GM12801 (cell line): ENCODE data around the gene TUT7.

ENCODE experiments used
- TF ChIP-seq, protein P1 (sequence below): IDR thresholded peaks from one replicate; pipeline ENCODE4 v1.5.1; 2011; ENCODE audit warnings: control low read depth; ENCODE audit not compliant: insufficient read length; ENCODE audit errors: extremely low read depth

The TUT7 gene

DNA sequence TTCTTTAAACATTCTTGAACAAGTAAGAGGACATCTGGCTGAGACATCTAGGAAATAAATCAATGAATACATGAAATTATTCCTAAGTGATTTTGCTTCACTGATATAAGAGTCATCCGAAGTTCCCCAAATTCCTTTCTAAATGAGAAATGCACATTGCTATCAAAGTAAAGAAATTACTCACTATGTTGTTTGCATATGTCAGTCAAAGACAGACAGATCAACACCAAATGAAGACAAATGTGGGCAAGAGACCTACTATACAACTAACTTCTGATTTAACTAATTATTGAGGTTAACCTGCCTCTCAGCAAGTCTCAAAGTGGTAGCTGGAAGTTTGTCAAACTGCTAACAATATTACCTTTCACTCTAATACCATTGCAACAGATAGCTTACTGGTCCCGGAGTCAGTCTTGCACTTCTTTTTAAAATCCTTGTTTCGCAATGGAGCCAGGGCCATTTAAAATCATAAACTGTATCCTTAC, 13.2 kb downstream of the TUT7 start:
- TF ChIP-seq, protein P1, sequence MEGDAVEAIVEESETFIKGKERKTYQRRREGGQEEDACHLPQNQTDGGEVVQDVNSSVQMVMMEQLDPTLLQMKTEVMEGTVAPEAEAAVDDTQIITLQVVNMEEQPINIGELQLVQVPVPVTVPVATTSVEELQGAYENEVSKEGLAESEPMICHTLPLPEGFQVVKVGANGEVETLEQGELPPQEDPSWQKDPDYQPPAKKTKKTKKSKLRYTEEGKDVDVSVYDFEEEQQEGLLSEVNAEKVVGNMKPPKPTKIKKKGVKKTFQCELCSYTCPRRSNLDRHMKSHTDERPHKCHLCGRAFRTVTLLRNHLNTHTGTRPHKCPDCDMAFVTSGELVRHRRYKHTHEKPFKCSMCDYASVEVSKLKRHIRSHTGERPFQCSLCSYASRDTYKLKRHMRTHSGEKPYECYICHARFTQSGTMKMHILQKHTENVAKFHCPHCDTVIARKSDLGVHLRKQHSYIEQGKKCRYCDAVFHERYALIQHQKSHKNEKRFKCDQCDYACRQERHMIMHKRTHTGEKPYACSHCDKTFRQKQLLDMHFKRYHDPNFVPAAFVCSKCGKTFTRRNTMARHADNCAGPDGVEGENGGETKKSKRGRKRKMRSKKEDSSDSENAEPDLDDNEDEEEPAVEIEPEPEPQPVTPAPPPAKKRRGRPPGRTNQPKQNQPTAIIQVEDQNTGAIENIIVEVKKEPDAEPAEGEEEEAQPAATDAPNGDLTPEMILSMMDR: no peak

DNA sequence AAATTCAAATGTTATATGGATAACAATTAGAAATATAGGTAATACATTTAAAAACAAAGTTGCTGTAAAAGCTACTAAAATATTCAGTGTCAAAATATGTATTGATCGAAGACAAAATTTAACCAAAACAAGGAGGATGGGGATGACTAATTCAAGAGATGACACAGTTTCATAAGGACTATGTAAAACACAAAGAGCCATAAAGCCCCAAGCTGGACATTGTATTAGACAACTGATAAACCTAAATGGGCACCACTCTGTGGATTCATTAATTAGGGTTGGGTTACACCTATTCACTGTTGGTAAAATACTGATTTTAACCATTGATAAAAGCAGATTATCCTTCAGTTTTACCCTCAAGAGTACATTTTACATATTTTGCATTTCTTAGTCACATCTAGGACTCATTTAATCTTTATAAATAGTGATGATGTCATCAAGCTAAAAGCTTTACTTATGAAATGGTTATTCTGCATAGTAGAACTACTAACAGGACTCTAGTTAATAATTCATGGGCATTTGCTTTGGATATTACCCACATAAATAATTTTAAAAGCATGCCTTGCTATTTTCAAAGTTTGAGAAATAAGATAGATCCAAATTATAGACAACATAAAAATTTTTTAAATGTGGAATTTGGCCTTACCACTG, 13.7 kb downstream of the TUT7 start:
- TF ChIP-seq, protein P1: no peak

DNA sequence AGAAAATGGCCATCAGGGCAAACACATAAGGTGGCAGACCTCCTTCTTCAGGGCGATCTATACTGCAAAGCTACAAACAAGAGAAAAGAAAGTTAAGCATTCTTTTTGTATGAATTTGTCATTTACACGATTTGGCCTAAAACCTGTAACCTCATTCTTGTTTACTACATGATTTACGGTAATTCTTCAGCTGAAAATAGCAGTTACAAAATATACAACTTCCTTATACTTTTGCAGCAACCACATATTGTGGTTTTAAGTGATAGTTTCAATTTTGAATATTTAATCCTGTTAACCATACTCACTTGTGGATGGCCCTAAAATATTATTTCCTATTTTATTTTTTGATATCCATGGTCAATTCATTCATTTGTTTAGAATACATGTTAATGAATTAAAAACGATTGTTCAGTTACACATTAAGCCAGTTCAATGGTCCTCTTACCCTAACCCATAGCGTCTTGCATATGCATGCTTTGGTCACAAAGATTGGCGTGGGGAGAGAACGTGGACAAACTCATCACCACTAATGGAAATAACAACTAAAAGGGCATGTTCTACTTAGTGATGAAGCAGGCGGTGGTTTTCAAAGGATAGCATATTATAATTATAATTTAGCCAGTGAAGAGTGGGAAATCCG, 16.6 kb downstream of the TUT7 start:
- TF ChIP-seq, protein P1: no peak

DNA sequence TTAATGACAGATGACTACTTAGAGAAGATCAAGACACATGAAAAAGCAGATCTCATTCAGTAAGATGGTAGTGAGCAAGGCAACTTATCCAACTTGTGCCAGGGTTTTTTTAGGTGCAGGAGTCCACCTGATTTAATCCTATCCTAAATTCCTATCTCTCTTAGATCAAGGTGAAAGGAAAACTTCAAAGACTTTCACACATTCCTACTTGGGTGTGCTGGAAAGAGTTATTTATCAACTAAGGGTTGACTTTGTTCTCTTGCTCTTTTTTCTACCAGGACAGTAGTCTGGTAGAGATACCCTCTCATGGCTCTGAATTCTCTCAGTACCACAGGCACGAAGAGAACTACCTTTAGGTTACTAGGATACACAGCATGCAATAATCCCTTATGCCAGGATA, 18.2 kb downstream of the TUT7 start:
- TF ChIP-seq, protein P1: no peak

DNA sequence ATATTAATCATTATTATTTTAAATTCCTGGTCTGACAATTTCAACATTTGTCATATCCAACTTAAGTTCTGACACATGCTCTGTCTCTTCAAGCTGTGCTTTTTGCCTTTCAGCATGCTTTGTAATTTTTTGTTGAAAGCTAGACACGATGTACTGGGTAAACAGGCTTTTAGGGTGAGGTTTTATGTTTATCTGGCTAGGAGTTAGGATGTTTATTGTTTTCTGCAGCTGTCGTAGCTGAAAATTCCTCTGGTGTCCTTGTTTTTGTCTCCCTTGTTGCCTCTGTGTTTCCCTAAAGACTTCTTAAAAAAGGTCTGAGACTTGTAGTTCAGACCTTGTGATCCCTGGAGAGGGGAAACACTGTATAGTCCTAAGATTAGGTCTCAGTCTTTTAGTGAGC, 20.6 kb downstream of the TUT7 start:
- TF ChIP-seq, protein P1: no peak

DNA sequence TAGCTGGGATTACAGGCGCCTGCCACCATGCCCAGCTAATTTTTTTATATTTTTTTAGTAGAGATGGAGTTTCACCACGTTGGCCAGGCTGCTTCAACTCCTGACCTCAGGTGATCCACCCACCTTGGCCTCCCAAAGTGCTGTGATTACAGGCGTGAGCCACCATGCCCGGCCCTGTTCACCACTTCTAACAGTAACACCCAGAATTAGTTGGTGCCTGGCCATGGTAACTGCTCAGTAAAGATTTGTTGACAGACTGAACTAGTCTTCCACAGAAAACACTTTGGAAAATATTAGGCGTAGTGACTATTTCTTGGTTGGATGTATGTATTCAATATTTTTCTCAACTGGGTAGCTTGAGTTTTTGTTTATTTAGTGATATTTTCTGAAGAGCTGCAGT, 24.0 kb downstream of the TUT7 start:
- TF ChIP-seq, protein P1: no peak

DNA sequence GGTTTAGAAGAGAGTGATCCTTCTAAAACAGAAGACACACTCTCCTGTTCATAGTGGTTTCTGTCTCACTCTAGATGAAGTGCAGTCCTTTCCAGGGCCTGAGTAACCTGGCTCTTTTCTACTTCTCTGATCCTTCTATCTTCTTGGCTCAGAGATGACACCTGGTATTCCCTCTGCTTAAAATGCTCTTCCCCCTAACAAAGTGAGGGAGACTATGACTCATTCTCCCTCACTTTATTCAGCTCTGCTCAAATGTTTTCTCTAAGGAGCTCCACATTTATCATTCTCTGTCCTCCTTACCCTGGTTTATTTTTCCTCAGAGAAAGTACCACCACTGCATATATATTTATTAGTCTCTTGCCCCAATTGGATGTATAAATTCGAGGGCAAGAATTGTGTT, 24.6 kb downstream of the TUT7 start:
- TF ChIP-seq, protein P1: no peak
